Measurements from ENCODE around the gene NOD2.

DNA sequence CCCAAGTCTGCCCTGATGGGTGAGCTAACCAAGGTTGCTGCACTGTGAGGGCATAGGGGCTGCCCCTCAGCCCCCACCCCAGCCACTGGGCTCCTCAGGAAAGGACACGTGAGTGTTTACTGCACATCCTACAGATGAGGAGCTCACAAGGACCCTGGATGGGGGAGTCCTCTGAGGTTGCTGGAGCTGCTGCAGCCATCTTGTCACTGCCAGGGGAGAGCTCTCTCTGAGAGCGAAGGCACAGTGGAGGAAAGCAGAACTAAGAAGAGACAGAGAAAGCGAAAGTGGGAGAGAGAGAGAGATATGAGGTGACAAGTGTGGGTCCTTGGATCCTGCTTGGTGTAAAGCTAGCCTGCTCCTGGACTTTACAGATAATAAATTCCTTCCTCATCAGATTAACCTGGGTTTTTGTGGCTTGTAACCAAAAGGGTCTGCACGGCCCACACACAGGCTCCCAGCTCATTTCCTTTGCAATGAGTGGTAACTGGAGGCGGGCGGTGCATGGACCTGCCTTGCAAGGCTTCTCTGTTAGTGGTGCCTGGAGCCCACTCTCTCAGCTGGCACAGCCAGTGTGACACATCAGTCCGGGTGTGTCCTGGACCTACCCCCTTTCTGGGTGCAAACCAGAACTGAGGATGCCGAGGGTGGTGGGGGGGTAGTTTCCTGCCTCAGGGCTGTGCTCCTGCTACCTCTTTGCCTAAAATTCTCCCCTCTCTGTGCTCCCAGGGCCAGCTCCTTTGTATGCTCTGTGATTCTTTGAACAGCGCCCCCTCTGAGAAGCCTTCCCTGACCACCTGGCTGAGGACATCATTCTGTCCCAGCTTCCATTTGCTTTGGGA lies 26.5 kb upstream of the NOD2 start:
- TF ChIP-seq, protein P1, sequence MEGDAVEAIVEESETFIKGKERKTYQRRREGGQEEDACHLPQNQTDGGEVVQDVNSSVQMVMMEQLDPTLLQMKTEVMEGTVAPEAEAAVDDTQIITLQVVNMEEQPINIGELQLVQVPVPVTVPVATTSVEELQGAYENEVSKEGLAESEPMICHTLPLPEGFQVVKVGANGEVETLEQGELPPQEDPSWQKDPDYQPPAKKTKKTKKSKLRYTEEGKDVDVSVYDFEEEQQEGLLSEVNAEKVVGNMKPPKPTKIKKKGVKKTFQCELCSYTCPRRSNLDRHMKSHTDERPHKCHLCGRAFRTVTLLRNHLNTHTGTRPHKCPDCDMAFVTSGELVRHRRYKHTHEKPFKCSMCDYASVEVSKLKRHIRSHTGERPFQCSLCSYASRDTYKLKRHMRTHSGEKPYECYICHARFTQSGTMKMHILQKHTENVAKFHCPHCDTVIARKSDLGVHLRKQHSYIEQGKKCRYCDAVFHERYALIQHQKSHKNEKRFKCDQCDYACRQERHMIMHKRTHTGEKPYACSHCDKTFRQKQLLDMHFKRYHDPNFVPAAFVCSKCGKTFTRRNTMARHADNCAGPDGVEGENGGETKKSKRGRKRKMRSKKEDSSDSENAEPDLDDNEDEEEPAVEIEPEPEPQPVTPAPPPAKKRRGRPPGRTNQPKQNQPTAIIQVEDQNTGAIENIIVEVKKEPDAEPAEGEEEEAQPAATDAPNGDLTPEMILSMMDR (conservative IDR thresholded peaks at IDR 0.05; ENCODE audit: low read depth, low read length), result no peak
- TF ChIP-seq EZH2phosphoT487 (IDR thresholded peaks at IDR 0.05; ENCODE audit: borderline replicate concordance, low read length) (no peak), EZH2 (IDR thresholded peaks at IDR 0.05; ENCODE audit: low read length, unreplicated experiment) (no peak)

All from PC-3 (cell line).